ENCODE measurements around the gene NEK2.

Gene NEK2

GRCh38 chr1:211616965-211617297 lies 58.5 kb downstream of the NEK2 start:
- POLR2A ChIA-PET, result no interaction called here

GRCh38 chr1:211616231-211616964 lies 59.0 kb downstream of the NEK2 start:
- ChIA-PET CTCF (interaction anchor here (0.6 kb wide), 1 partner anchor 8 kb away, joined by 3 read pairs; no protein-coding TSS in a partner anchor), POLR2A (interaction anchor here (1.4 kb wide), 1 partner anchor 13 kb away, joined by 4 read pairs; no protein-coding TSS in a partner anchor)
- DNase-seq (ENCODE audit: extremely low spot score), result no peak
- TF ChIP-seq FOXK2 (IDR thresholded peaks at IDR 0.05) (no peak), FOXA1 (IDR thresholded peaks at IDR 0.05) (no peak), FOXM1 (IDR thresholded peaks at IDR 0.05; ENCODE audit: borderline replicate concordance) (no peak), ARNT (IDR thresholded peaks at IDR 0.05) (no peak), NFRKB (IDR thresholded peaks at IDR 0.05) (no peak), SP1 (IDR thresholded peaks at IDR 0.05) (no peak), SUZ12 (IDR thresholded peaks at IDR 0.05) (no peak), LEF1 (IDR thresholded peaks at IDR 0.05; ENCODE audit: borderline replicate concordance) (no peak), TARDBP (IDR thresholded peaks at IDR 0.05) (no peak)

More at GRCh38 chr1:211616965-211617297, 58.5 kb downstream of the NEK2 start:
- DNase-seq (ENCODE audit: extremely low spot score), result no peak
- CTCF ChIA-PET, result no interaction called here
- TF ChIP-seq SUZ12 (IDR thresholded peaks at IDR 0.05) (no peak), ARNT (IDR thresholded peaks at IDR 0.05) (no peak), FOXM1 (IDR thresholded peaks at IDR 0.05; ENCODE audit: borderline replicate concordance) (no peak), FOXK2 (IDR thresholded peaks at IDR 0.05) (no peak), LEF1 (IDR thresholded peaks at IDR 0.05; ENCODE audit: borderline replicate concordance) (no peak)

GRCh38 chr1:211614615-211615014 lies 60.8 kb downstream of the NEK2 start:
- ChIA-PET CTCF (no interaction called here), POLR2A (interaction anchor here (1.4 kb wide), 1 partner anchor 11 kb away, joined by 4 read pairs; no protein-coding TSS in a partner anchor)
- no peak for TF ChIP-seq SP1 (IDR thresholded peaks at IDR 0.05)
- TF ChIP-seq SUZ12 (IDR thresholded peaks at IDR 0.05), result no peak
- no peak for TF ChIP-seq ZNF384 (IDR thresholded peaks at IDR 0.05)
- no peak for TF ChIP-seq FOXM1 (IDR thresholded peaks at IDR 0.05; ENCODE audit: borderline replicate concordance)
- TF ChIP-seq FOXK2 (IDR thresholded peaks at IDR 0.05), result no peak
- no peak for TF ChIP-seq FOXA1 (IDR thresholded peaks at IDR 0.05)
- TF ChIP-seq L3MBTL2 (conservative IDR thresholded peaks at IDR 0.05), result no peak
- no peak for TF ChIP-seq ARNT (IDR thresholded peaks at IDR 0.05)
- no peak for TF ChIP-seq ELF4 (IDR thresholded peaks at IDR 0.05)
- no peak for TF ChIP-seq HDGF (IDR thresholded peaks at IDR 0.05; ENCODE audit: borderline replicate concordance)
- no peak for TF ChIP-seq PKNOX1 (IDR thresholded peaks at IDR 0.05)
- TF ChIP-seq LEF1 (IDR thresholded peaks at IDR 0.05; ENCODE audit: borderline replicate concordance), result no peak
- TF ChIP-seq BHLHE40 (IDR thresholded peaks at IDR 0.05; ENCODE audit: borderline replicate concordance), result no peak
- TF ChIP-seq CTBP1 (IDR thresholded peaks at IDR 0.05; ENCODE audit: borderline replicate concordance), result no peak
- TF ChIP-seq TARDBP (IDR thresholded peaks at IDR 0.05), result no peak
- TF ChIP-seq NFRKB (IDR thresholded peaks at IDR 0.05), result no peak
- no peak for DNase-seq (ENCODE audit: extremely low spot score)

- CTCF ChIA-PET, result interaction anchor here (0.7 kb wide), 1 partner anchor 15 kb away, joined by 3 read pairs; no protein-coding TSS in a partner anchor
- TF ChIP-seq FOXK2 (IDR thresholded peaks at IDR 0.05) (no peak), ZNF384 (IDR thresholded peaks at IDR 0.05) (no peak), L3MBTL2 (conservative IDR thresholded peaks at IDR 0.05) (no peak), SUZ12 (IDR thresholded peaks at IDR 0.05) (no peak), ARNT (IDR thresholded peaks at IDR 0.05) (no peak), PKNOX1 (IDR thresholded peaks at IDR 0.05) (no peak), HDGF (IDR thresholded peaks at IDR 0.05; ENCODE audit: borderline replicate concordance) (no peak), NFRKB (IDR thresholded peaks at IDR 0.05) (no peak), BHLHE40 (IDR thresholded peaks at IDR 0.05; ENCODE audit: borderline replicate concordance) (no peak), TARDBP (IDR thresholded peaks at IDR 0.05) (no peak), CTBP1 (IDR thresholded peaks at IDR 0.05; ENCODE audit: borderline replicate concordance) (no peak), LEF1 (IDR thresholded peaks at IDR 0.05; ENCODE audit: borderline replicate concordance) (no peak), ELF4 (IDR thresholded peaks at IDR 0.05) (no peak), SP1 (IDR thresholded peaks at IDR 0.05) (no peak), FOXA1 (IDR thresholded peaks at IDR 0.05) (no peak), FOXM1 (IDR thresholded peaks at IDR 0.05; ENCODE audit: borderline replicate concordance) (no peak)
- DNase-seq (ENCODE audit: extremely low spot score), result no peak
- POLR2A ChIA-PET, result interaction anchor here (1.5 kb wide), 1 partner anchor 35 kb away, joined by 3 read pairs; the partner anchor contains the start of gene SLC30A1
Measured at GRCh38 chr1:211613951-211614350, 61.5 kb downstream of the NEK2 start.

- TF ChIP-seq LEF1 (IDR thresholded peaks at IDR 0.05; ENCODE audit: borderline replicate concordance), result no peak
- no peak for TF ChIP-seq BHLHE40 (IDR thresholded peaks at IDR 0.05; ENCODE audit: borderline replicate concordance)
- no peak for TF ChIP-seq FOXM1 (IDR thresholded peaks at IDR 0.05; ENCODE audit: borderline replicate concordance)
- TF ChIP-seq FOXA1 (IDR thresholded peaks at IDR 0.05), result no peak
- TF ChIP-seq SP1 (IDR thresholded peaks at IDR 0.05), result no peak
- TF ChIP-seq L3MBTL2 (conservative IDR thresholded peaks at IDR 0.05), result no peak
- no peak for TF ChIP-seq CTBP1 (IDR thresholded peaks at IDR 0.05; ENCODE audit: borderline replicate concordance)
- no peak for TF ChIP-seq ZNF384 (IDR thresholded peaks at IDR 0.05)
- TF ChIP-seq HDGF (IDR thresholded peaks at IDR 0.05; ENCODE audit: borderline replicate concordance), result no peak
- POLR2A ChIA-PET, result interaction anchor here (1.5 kb wide), 1 partner anchor 34 kb away, joined by 3 read pairs; the partner anchor contains the start of gene SLC30A1
- DNase-seq (ENCODE audit: extremely low spot score), result no peak
- CTCF ChIA-PET, result interaction anchor here (0.7 kb wide), 1 partner anchor 15 kb away, joined by 3 read pairs; no protein-coding TSS in a partner anchor
Measured at GRCh38 chr1:211613108-211613947, 62.1 kb downstream of the NEK2 start.

GRCh38 chr1:211612786-211613107 lies 62.7 kb downstream of the NEK2 start:
- TF ChIP-seq NFRKB (IDR thresholded peaks at IDR 0.05) (no peak), SP1 (IDR thresholded peaks at IDR 0.05) (no peak), ELF4 (IDR thresholded peaks at IDR 0.05) (no peak), ZNF384 (IDR thresholded peaks at IDR 0.05) (no peak), FOXK2 (IDR thresholded peaks at IDR 0.05) (no peak), BHLHE40 (IDR thresholded peaks at IDR 0.05; ENCODE audit: borderline replicate concordance) (no peak), FOXA1 (IDR thresholded peaks at IDR 0.05) (no peak), CTBP1 (IDR thresholded peaks at IDR 0.05; ENCODE audit: borderline replicate concordance) (no peak), SUZ12 (IDR thresholded peaks at IDR 0.05) (no peak), L3MBTL2 (conservative IDR thresholded peaks at IDR 0.05) (no peak), PKNOX1 (IDR thresholded peaks at IDR 0.05) (no peak), TARDBP (IDR thresholded peaks at IDR 0.05) (no peak), HDGF (IDR thresholded peaks at IDR 0.05; ENCODE audit: borderline replicate concordance) (no peak), FOXM1 (IDR thresholded peaks at IDR 0.05; ENCODE audit: borderline replicate concordance) (no peak), LEF1 (IDR thresholded peaks at IDR 0.05; ENCODE audit: borderline replicate concordance) (no peak), ARNT (IDR thresholded peaks at IDR 0.05) (no peak)
- no peak for DNase-seq (ENCODE audit: extremely low spot score)
- CTCF ChIA-PET, result interaction anchor here (0.7 kb wide), 1 partner anchor 81 kb away, joined by 5 read pairs; no protein-coding TSS in a partner anchor
- POLR2A ChIA-PET, result interaction anchor here (1.5 kb wide), 1 partner anchor 33 kb away, joined by 3 read pairs; the partner anchor contains the start of gene SLC30A1
